GM12874 (cell line): ENCODE results near the gene ATP8B2.

Source experiments
- CTCF ChIP-seq: IDR thresholded peaks from 2 replicates; pipeline ENCODE4 v1.5.1; 2011; ENCODE audit warnings: low read depth, mild to moderate bottlenecking, control low read depth, low read length, moderate library complexity; ENCODE audit not compliant: insufficient read depth

ATP8B2 gene, protein sequence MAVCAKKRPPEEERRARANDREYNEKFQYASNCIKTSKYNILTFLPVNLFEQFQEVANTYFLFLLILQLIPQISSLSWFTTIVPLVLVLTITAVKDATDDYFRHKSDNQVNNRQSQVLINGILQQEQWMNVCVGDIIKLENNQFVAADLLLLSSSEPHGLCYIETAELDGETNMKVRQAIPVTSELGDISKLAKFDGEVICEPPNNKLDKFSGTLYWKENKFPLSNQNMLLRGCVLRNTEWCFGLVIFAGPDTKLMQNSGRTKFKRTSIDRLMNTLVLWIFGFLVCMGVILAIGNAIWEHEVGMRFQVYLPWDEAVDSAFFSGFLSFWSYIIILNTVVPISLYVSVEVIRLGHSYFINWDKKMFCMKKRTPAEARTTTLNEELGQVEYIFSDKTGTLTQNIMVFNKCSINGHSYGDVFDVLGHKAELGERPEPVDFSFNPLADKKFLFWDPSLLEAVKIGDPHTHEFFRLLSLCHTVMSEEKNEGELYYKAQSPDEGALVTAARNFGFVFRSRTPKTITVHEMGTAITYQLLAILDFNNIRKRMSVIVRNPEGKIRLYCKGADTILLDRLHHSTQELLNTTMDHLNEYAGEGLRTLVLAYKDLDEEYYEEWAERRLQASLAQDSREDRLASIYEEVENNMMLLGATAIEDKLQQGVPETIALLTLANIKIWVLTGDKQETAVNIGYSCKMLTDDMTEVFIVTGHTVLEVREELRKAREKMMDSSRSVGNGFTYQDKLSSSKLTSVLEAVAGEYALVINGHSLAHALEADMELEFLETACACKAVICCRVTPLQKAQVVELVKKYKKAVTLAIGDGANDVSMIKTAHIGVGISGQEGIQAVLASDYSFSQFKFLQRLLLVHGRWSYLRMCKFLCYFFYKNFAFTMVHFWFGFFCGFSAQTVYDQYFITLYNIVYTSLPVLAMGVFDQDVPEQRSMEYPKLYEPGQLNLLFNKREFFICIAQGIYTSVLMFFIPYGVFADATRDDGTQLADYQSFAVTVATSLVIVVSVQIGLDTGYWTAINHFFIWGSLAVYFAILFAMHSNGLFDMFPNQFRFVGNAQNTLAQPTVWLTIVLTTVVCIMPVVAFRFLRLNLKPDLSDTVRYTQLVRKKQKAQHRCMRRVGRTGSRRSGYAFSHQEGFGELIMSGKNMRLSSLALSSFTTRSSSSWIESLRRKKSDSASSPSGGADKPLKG

GRCh38 chr1:154324669-154325582 lies at the start of gene ATP8B2:
Gene ATP8B2 (plus strand): TSS chr1:154325525. CDS start chr1:154328142, 2,617 bp downstream.
- TF ChIP-seq CTCF = peak; percentile 97

- TF ChIP-seq CTCF = peak; percentile 30; the same call in 1 of the 2 replicates
These were observed 48.5 kb upstream of the ATP8B2 start for GRCh38 chr1:154276797-154277196.

GRCh38 chr1:154288661-154289060 lies 36.7 kb upstream of the ATP8B2 start:
- no peak for TF ChIP-seq CTCF

GRCh38 chr1:154290921-154291320 lies 34.4 kb upstream of the ATP8B2 start:
- TF ChIP-seq CTCF = no peak

DNA sequence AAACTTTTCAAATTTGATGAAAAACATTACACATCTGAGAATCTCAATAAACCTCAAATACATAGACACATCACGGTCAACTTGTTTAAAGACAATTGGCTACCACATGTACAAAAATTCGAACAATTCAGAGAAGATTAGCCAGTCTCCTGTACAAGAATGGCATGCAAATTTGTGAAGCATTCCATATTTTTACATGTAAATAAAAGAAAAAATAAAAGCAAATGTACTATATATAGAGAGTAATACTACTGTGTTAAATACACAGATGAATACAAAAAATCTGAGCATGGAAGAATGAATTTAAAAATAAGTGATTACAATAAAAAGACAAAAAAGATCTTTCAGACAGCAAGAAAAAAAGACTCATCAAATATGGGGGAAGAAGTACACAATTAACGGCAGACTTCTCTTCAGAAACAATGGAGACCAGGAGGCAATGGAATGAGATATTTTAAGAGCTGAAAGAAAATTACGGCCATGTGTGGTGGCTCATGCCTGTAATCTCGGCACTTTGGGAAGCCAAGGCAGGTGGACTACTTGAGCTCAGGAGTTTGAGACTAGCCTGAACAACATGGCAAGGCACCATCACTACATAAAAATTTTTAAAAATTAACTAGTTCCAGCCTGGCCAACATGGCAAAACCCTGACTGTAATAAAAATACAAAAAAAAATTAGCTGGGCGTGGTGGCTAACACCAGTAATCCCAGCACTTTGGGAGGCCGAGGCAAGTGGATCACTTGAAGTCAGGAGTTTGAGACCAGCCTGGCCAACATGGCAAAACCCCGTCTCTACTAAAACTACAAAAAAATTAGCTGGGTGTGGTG lies 29.7 kb upstream of the ATP8B2 start:
- no peak for TF ChIP-seq CTCF

DNA sequence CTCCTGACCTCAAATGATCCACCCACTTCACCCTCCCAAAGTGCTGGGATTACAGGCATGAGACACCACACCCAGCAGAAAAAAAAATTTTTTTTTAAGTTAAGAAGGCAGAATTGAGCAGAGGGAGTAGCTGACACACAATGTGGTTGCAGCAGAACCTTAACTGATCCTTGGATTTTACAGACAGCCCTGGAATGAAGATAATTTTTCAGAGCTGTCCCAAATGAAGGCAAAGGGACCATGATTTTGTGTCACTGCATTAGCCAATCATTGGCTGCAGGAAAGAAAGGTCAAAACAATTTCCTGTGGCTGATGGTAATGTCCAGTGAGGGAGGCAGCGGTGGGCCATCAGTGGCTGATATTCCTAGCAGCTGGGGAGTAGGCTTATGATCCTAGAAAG lies 23.7 kb upstream of the ATP8B2 start:
- TF ChIP-seq CTCF = no peak
